ENCODE data around the gene CTNS.

GRCh38 chr17:3708366-3708765 is 71.8 kb downstream of the CTNS start:
- TF ChIP-seq CTCF (tag by site-specific recombination; IDR thresholded peaks at IDR 0.05): no peak
- no peak for TF ChIP-seq ZNF513 (tag by site-specific recombination; IDR thresholded peaks at IDR 0.05)
- TF ChIP-seq ZNF24 (tag by site-specific recombination; IDR thresholded peaks at IDR 0.05): no peak
- no peak for TF ChIP-seq PBX3 (CRISPR knock-in tag; IDR thresholded peaks at IDR 0.05)

All from HEK293 (cell line).